Measurements from ENCODE around the gene ARHGAP26. TPM values are rescaled to one million over a fixed set of nuclear protein-coding genes. Genes with fewer than 3 reads are reported as not detected.

ARHGAP26 gene
- total RNA-seq, 1 experiment from 2014 or later: 65.5 TPM

GRCh38 chr5:143080407-143080806, 310.2 kb downstream of the ARHGAP26 start:
- DNase-seq (ENCODE audit: low read depth, low spot score) (no peak), ATAC-seq (no peak)
- no TSS peak for BruUV-seq (replicated peaks)
- Histone ChIP-seq H3K4me3 (ENCODE audit: low read depth in 2 of 2, low read length in 2 of 2) (no peak overlapping the region), H3K27me3 (ENCODE audit: control insufficient read depth, insufficient read depth, low read length) (no peaks in the 10 kb centered on the region), H3K4me1 (ENCODE audit: control insufficient read depth, insufficient read depth, low read length) (peaks cover 6% of the 10 kb centered on the region), H3K27ac (ENCODE audit: low read length) (no peak overlapping the region), H3K9me3 (ENCODE audit: control insufficient read depth, insufficient read depth, low read depth, low read length) (no peaks in the 10 kb centered on the region), H3K36me3 (ENCODE audit: control insufficient read depth, insufficient read depth, low read length) (no peaks in the 10 kb centered on the region)
- in situ Hi-C loops (cut with HindIII; ENCODE audit: low pct_unique_long_range_greater_than_20kb, low sequenced_read_pairs): no loop called here
- ChIA-PET CTCF (no interaction called here), POLR2A (interaction anchor here (0.5 kb wide), 1 partner anchor 22 kb away, joined by 3 read pairs; no protein-coding TSS in a partner anchor)
- no peak for TF ChIP-seq CTCF (IDR thresholded peaks at IDR 0.05)
- intact Hi-C loops (cut with micrococcal nuclease; ENCODE audit: unreplicated experiment): no loop called here

GRCh38 chr5:143080982-143081381, 310.8 kb downstream of the ARHGAP26 start:
- POLR2A ChIA-PET: no interaction called here

More at GRCh38 chr5:143080982-143081381, 310.8 kb downstream of the ARHGAP26 start:
- intact Hi-C loops (cut with micrococcal nuclease; ENCODE audit: unreplicated experiment) (no loop called here), in situ Hi-C loops (cut with HindIII; ENCODE audit: low pct_unique_long_range_greater_than_20kb, low sequenced_read_pairs) (no loop called here)
- Histone ChIP-seq H3K4me1 (ENCODE audit: control insufficient read depth, insufficient read depth, low read length) (peaks cover 12% of the 10 kb centered on the region), H3K9me3 (ENCODE audit: control insufficient read depth, insufficient read depth, low read depth, low read length) (no peaks in the 10 kb centered on the region), H3K27ac (ENCODE audit: low read length) (no peak overlapping the region), H3K27me3 (ENCODE audit: control insufficient read depth, insufficient read depth, low read length) (no peaks in the 10 kb centered on the region), H3K36me3 (ENCODE audit: control insufficient read depth, insufficient read depth, low read length) (no peaks in the 10 kb centered on the region), H3K4me3 (ENCODE audit: low read depth in 2 of 2, low read length in 2 of 2) (no peak overlapping the region)
- BruUV-seq (replicated peaks): no TSS peak
- DNase-seq (ENCODE audit: low read depth, low spot score): no peak
- CTCF ChIA-PET: no interaction called here
- ATAC-seq: no peak
- no peak for TF ChIP-seq POLR2AphosphoS5 (IDR thresholded peaks at IDR 0.05; ENCODE audit: low read depth, low read length)
- TF ChIP-seq CTCF (IDR thresholded peaks at IDR 0.05): no peak
- no peak for TF ChIP-seq SIN3A (IDR thresholded peaks at IDR 0.05; ENCODE audit: borderline replicate concordance, insufficient read depth, low read depth, low read length)
- no peak for TF ChIP-seq REST (IDR thresholded peaks at IDR 0.05; ENCODE audit: insufficient read depth in 1 of 2, low read depth in 2 of 2, low read length in 1 of 2)
- no peak for TF ChIP-seq TCF7L2 (IDR thresholded peaks at IDR 0.05; ENCODE audit: low read depth, low read length)
